Subcutaneous abdominal adipose tissue (tissue), 5 donors: ENCODE results near the gene SLC2A2.
"Not testable (repeated sequence)": the region's sequence is repeated elsewhere in the genome, so short reads cannot be mapped to it uniquely, and the experiment has no call there.

Source experiments
- H3K27ac ChIP-seq: one replicate; pipeline ENCODE4 v1.7.0; 2013; ENCODE audit warnings: low read depth, mild to moderate bottlenecking, inconsistent platforms, low read length, moderate library complexity
- H3K27me3 ChIP-seq, 5 donors: one replicate each; pipeline ENCODE4 v1.7.0; 2013; ENCODE audit warnings: low read length in 5 of 5, inconsistent platforms in 1 of 5; ENCODE audit not compliant: control insufficient read depth in 5 of 5, insufficient read depth in 4 of 5
- H3K36me3 ChIP-seq, 5 donors: one replicate each; pipeline ENCODE4 v1.7.0; 2013; ENCODE audit warnings: low read length in 5 of 5; ENCODE audit not compliant: control insufficient read depth in 5 of 5, insufficient read depth in 5 of 5
- H3K4me1 ChIP-seq, 5 donors: one replicate each; pipeline ENCODE4 v1.7.0; 2013; ENCODE audit warnings: low read length in 5 of 5, mild to moderate bottlenecking in 3 of 5, moderate library complexity in 1 of 5; ENCODE audit not compliant: control insufficient read depth in 5 of 5, insufficient read depth in 5 of 5
- H3K4me3 ChIP-seq, 5 donors: one replicate each; pipeline ENCODE4 v1.7.0; 2013; ENCODE audit warnings: low read length in 5 of 5, low read depth in 1 of 5
- H3K9ac ChIP-seq, 5 donors: one replicate each; pipeline ENCODE4 v1.7.0; 2013; ENCODE audit warnings: low read length in 5 of 5, mild to moderate bottlenecking in 4 of 5, moderate library complexity in 3 of 5
- H3K9me3 ChIP-seq, 5 donors: one replicate each; pipeline ENCODE4 v1.7.0; 2013; ENCODE audit warnings: low read length in 5 of 5; ENCODE audit not compliant: control insufficient read depth in 5 of 5
- donor health status: healthy.
- donor health status: healthy.
- donor health status: healthy.
- donor health status: healthy.
- donor health status: healthy.

Gene SLC2A2

DNA sequence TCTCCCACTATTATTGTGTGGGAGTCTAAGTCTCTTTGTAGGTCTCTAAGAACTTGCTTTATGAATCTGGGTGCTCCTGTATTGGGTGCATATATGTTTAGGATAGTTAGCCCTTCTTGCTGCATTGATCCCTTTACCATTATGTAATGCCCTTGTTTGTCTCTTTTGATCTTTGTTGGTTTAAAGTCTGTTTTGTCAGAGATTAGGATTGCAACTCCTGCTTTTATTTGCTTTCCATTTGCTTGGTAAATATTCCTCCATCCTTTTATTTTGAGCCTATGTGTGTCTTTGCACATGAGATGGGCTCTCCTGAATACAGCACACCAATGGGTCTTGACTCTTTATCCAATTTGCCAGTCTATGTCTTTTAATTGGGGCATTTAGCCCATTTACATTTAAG is 53.6 kb downstream of the SLC2A2 start:
- H3K36me3 ChIP-seq, H3K4me1 ChIP-seq, H3K27ac ChIP-seq, H3K9ac ChIP-seq, H3K4me3 ChIP-seq, H3K27me3 ChIP-seq, H3K9me3 ChIP-seq: not testable (repeated sequence)

DNA sequence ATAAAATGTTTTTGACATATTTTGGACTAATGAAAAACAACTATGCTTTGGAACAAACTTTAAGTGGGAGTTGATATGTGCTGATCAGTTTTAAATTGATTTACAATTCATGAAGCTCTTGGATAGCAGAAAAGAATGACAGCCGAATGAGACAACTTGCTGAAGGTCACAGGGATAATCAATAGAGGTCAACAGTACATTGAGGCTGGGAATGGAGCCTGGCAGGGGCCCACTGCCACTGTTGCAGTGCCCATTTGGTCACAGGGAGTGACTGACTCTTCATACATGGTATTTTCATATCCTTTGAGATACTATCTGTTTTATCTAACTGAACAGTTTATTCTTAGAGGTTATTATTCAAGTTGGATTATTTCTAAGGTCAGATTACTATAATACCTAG is 59.4 kb downstream of the SLC2A2 start:
- peaks cover 0 to 14% (median 0%) of the 10 kb centered on the region in 5 donors for H3K4me1 ChIP-seq
- H3K27ac ChIP-seq: no peak overlapping the region
- no peak overlapping the region for H3K9ac ChIP-seq
- no peaks in the 10 kb centered on the region for H3K27me3 ChIP-seq
- no peaks in the 10 kb centered on the region for H3K9me3 ChIP-seq
- no peaks in the 10 kb centered on the region for H3K36me3 ChIP-seq
- no peak overlapping the region for H3K4me3 ChIP-seq

DNA sequence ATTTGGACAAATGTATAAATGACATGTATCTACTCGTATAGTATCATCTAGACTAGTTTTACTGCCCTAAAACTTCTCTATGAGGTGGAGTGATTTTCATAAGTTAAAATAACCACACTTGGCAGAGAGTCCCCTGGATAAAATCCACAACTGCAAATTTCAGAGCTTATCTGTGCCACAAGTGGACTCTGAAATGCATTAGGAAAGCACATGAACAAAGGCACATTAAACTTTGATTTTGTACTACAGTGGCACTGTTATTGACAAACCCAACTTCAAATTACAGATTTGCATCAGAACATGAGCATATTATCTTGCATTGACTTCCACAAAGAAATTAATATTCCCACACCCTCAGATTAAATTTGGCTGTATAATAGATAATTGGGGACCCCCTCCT is 60.0 kb downstream of the SLC2A2 start:
- Histone ChIP-seq H3K9me3 (no peaks in the 10 kb centered on the region), H3K4me1 (peaks cover 0 to 14% (median 0%) of the 10 kb centered on the region in 5 donors), H3K4me3 (no peak overlapping the region), H3K27me3 (no peaks in the 10 kb centered on the region), H3K36me3 (no peaks in the 10 kb centered on the region), H3K9ac (no peak overlapping the region), H3K27ac (no peak overlapping the region)

DNA sequence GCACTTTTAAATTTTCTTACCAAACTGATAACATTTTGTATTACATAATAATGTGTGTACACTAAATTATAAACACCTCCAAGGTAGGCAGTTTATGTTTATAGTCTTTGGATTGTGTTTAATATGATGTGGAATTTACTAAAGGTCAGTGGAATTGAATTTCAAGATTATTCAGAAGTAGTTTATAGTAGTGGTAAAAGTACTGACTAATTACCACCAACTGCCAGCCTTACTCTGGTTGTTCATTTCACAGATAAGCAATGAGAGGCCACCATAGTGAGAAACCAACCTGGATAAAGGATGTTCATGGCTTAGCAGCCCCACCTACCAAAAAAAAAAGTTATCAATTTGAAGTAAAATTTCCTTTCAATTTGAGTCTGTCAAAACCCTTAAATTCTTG is 64.1 kb downstream of the SLC2A2 start:
- Histone ChIP-seq H3K36me3 (no peaks in the 10 kb centered on the region), H3K9ac (no peak overlapping the region), H3K4me3 (no peak overlapping the region), H3K9me3 (no peaks in the 10 kb centered on the region), H3K27me3 (no peaks in the 10 kb centered on the region), H3K27ac (no peak overlapping the region), H3K4me1 (peaks cover 0 to 14% (median 0%) of the 10 kb centered on the region in 5 donors)

DNA sequence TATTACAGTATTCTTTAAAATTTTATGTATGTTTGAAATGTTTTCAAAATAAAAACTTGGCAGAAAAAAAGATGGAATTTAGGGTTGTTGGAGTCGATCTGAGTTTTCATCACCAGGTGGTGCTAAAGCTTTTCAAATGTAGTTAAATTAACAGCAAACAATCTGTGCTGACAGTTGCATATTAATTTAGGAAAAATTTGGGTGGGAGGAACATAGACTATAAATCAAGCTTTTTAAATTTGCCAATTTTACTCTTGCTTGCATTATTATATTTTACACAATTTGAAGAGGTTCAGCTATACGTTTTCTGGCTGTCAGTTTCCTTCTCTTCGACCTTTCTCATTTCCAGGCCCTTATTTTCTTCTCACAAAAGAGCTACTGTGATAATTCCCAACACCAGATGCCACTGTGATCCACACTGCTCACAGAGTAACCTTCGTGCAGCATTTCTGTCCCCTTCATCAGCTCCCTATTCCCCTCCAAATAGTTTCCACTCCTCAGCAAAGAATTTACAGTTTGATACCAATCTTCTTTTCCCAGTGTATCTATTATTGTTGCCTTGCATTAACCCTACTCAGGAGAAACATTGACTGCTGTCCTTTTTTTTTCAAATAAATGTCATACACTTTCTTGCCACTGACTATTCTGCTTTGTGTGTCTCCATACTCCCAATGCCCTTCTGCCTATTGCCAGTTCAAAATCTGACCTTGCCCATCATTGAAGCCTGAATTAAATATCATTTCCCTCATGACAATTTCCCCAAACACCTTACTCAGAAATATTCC is 64.7 kb downstream of the SLC2A2 start:
- Histone ChIP-seq H3K4me3 (no peak overlapping the region), H3K27me3 (no peaks in the 10 kb centered on the region), H3K4me1 (peaks cover 0 to 14% (median 0%) of the 10 kb centered on the region in 5 donors), H3K36me3 (no peaks in the 10 kb centered on the region), H3K27ac (no peak overlapping the region), H3K9me3 (no peaks in the 10 kb centered on the region), H3K9ac (no peak overlapping the region)

DNA sequence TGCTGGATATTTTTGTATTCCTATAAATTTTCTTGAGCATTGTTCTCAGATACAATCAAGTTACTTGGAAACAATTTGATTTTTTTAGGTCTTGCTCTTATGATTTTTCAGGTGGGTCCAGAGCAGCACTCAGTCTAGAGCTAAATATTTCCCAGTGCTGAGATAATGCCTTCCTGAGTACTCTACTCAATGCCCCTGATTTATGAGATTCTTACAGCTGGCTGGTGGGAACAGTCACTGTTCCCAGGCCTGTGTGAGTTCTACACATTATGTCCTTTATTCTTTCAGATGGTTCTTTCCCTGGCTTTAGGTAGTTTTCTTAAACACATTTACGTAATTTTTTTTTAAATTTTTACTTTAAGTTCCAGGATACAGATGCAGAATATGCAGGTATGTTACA is 67.1 kb downstream of the SLC2A2 start:
- Histone ChIP-seq H3K27me3 (no peaks in the 10 kb centered on the region), H3K9ac (no peak overlapping the region), H3K27ac (no peak overlapping the region), H3K4me1 (no peaks in the 10 kb centered on the region), H3K36me3 (no peaks in the 10 kb centered on the region), H3K4me3 (no peak overlapping the region), H3K9me3 (no peaks in the 10 kb centered on the region)

DNA sequence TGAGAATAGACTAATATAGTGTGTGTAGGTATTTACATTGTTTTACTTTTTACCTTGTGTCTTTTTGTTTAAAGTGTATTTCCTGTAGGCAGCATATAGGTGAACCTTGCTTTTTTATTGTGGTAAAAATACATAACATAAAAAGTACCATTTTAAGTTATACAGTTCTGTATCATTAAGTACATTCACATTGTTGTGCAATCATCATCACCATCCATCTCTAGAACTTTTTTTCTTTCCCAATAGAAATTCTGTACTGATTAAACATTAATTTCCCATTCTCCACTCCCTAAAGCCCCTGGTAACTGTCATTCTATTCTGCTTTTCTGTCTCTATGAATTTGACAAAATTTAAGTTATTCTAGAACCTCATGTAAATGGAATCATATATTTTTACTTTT is 69.9 kb downstream of the SLC2A2 start:
- Histone ChIP-seq H3K4me1 (no peaks in the 10 kb centered on the region), H3K27ac (no peak overlapping the region), H3K4me3 (no peak overlapping the region), H3K36me3 (no peaks in the 10 kb centered on the region), H3K9ac (no peak overlapping the region), H3K27me3 (no peaks in the 10 kb centered on the region), H3K9me3 (no peaks in the 10 kb centered on the region)

DNA sequence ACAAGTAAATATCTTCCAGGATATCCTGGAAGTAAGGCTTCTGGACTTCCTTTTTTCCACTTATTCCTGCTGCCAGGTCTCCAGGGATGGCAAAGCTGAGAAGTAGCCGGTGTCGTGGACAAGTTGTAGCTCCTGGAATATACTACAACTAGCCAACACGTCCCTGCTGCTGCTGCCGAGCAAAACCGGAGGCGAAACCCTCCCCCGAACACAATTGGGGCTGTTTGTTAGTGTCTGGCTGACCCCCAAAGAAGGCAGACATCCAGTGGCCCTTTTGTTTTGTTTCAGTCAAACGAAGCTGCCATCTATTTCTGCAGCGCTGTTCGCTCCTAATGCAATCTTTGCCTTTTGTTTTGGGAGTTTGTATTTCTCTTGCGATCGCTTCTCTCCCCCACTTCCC is 72.8 kb downstream of the SLC2A2 start:
- Histone ChIP-seq H3K4me3 (no peak overlapping the region), H3K9ac (no peak overlapping the region), H3K27ac (no peak overlapping the region), H3K4me1 (no peaks in the 10 kb centered on the region), H3K36me3 (no peaks in the 10 kb centered on the region), H3K9me3 (no peaks in the 10 kb centered on the region), H3K27me3 (no peaks in the 10 kb centered on the region)

DNA sequence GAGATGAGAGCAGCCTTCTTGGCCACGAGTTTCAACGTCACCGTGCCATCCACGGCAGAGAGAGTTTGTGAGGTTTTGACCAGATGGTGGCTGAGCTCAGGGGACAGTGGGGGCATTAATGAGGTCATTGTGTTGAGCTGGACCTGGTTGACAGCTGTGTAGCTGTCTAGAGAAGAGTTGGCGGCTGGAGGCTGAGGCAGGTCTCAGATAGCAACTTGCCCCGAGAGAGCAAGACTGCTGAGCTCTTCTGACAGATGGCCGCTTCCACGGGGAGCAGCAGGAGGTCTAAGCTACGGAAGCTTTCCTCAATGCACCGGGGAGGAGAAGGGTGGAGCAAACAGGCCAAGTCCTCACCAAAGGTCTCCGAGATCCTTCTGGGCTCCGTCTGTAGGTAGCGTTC is 73.3 kb downstream of the SLC2A2 start:
- Histone ChIP-seq H3K27ac (no peak overlapping the region), H3K27me3 (no peaks in the 10 kb centered on the region), H3K4me1 (no peaks in the 10 kb centered on the region), H3K9ac (no peak overlapping the region), H3K4me3 (no peak overlapping the region), H3K36me3 (no peaks in the 10 kb centered on the region), H3K9me3 (no peaks in the 10 kb centered on the region)

DNA sequence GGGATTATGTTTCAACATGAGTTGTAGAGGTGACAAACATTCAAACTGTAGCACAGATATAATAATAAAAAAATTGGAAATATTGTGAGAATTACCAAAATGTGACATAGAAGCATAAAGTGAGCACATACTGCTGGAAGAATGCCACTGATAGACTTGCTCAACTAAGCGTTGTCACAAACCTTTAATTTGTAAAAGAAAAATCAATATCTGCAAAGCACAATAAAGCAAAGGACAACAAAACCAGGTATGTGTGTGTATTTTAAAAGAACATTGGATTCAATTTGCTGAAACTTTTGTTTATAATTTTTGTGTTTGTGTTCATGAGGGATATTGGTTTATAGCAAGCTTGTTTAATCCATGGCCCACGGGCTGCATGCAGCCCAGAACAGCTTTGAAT is 77.3 kb downstream of the SLC2A2 start:
- Histone ChIP-seq H3K36me3 (no peaks in the 10 kb centered on the region), H3K4me1 (no peaks in the 10 kb centered on the region), H3K9ac (no peak overlapping the region)

More for the DNA sequence above, 77.3 kb downstream of the SLC2A2 start:
- Histone ChIP-seq H3K4me3 (no peak overlapping the region), H3K9me3 (peaks cover 0 to 5% (median 0%) of the 10 kb centered on the region in 5 donors), H3K27ac (no peak overlapping the region), H3K27me3 (no peaks in the 10 kb centered on the region)
